ENCODE results near the gene SEMA3D. TPM values are rescaled to one million over a fixed set of nuclear protein-coding genes. Genes with fewer than 3 reads are reported as not detected.

SEMA3D gene
- total and polyA plus RNA-seq, 4 experiments from 2014 or later, result not detected

DNA sequence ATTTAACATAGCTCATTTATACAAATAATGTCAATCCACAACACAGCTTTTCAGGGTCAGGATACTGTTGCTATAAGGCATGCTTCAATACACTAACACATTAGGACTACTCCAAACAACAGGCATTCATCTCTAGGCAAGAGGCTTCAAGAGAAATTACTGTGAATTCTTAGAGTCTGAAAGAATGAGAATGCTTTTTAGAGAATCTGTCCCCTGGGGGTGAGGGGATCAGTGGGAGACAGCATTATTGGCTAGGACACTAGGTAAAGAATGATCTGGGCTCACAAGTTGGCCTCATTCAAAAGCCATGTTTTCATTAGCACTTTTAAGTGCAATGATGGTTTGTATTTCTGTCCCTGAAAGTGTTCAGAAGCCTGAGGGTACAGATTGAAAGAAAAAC, 132.6 kb downstream of the SEMA3D start:
- Histone ChIP-seq H3K27ac (ENCODE audit: low read depth, low read length) (no peak overlapping the region), H3K27me3 (ENCODE audit: insufficient read depth, low read length) (no peaks in the 10 kb centered on the region), H3K4me1 (ENCODE audit: insufficient read depth, low read length) (no peaks in the 10 kb centered on the region), H3K4me3 (ENCODE audit: low read length in 2 of 2) (no peak overlapping the region), H3K36me3 (ENCODE audit: insufficient read depth, low read length) (no peaks in the 10 kb centered on the region), H3K9me3 (ENCODE audit: control insufficient read depth in 1 of 2, low read length in 2 of 2) (no peaks in the 10 kb centered on the region)
- ChIA-PET POLR2A (ENCODE audit: partially characterized antibody) (no interaction called here), CTCF (ENCODE audit: partially characterized antibody) (no interaction called here)
- no peaks in the 10 kb centered on the region for H3K36me3 Mint-ChIP-seq
- H3K9me3 Mint-ChIP-seq, result peaks cover 0 to 7% (median 1%) of the 10 kb centered on the region in 8 donors
- no peak overlapping the region for H3K4me3 Mint-ChIP-seq
- no peak for DNase-seq
- intact Hi-C loops (cut with micrococcal nuclease), result no loop called here
- H3K27ac Mint-ChIP-seq, result no peak overlapping the region
- H3K27me3 Mint-ChIP-seq, result no peaks in the 10 kb centered on the region
- no peaks in the 10 kb centered on the region for H3K4me1 Mint-ChIP-seq

DNA sequence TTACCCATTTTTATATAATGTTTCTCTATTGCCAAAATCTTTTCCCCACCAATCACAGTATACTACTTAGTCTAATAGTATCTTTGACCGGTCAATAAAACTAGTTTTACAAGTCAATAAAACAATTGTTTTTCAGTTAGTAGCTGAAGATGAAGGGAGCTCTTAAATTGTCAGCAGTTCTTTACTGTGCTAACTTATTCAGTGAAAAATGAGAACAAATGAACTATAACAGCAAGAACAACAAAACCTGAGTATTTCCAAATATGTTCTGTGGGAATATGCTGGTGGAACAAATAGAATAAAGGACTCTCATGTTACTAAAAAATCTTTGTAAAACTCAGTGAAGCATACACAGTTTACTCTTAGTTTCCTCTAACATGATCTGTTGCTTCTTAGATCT, 134.0 kb downstream of the SEMA3D start:
- no peak for DNase-seq
- POLR2A ChIA-PET (ENCODE audit: partially characterized antibody), result no interaction called here
- intact Hi-C loops (cut with micrococcal nuclease), result no loop called here

DNA sequence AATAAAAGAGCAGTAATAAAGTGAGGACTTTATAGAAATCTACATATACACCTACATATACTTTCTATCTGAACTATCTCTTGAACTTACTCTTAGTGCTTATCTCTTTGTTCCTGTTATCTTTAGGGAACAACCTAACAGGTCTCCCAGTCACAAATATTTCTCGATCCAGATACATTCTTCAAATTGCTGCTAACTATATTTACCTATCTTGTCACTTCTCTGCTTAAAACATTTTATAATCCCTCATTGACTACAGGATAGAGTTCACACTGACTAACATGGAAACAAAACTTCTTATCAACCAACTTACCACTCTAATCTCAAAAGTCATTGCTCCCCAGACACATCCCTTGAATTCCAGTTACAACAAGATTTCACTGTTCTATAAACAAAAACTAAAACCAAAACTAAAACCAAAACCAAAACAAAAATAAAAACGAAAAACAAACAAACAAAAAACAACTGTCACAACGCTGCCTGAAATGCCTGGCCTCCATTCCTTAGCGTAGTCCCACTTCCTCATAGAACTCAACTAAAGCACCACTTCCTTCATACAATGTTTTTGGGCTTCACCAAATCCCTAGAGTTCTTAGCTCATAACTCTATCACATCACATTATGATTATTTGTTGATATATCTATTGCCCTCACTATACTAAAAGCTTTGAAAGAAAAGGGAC, 134.7 kb downstream of the SEMA3D start:
- Mint-ChIP-seq H3K4me3 (no peak overlapping the region), H3K36me3 (no peaks in the 10 kb centered on the region), H3K27me3 (no peaks in the 10 kb centered on the region), H3K27ac (no peak overlapping the region), H3K9me3 (peaks cover 0 to 6% (median 1%) of the 10 kb centered on the region in 8 donors), H3K4me1 (no peaks in the 10 kb centered on the region)
- ChIA-PET POLR2A (ENCODE audit: partially characterized antibody) (no interaction called here), CTCF (ENCODE audit: partially characterized antibody) (no interaction called here)
- Histone ChIP-seq H3K27ac (ENCODE audit: low read depth, low read length) (no peak overlapping the region), H3K4me3 (ENCODE audit: low read length in 2 of 2) (no peak overlapping the region), H3K27me3 (ENCODE audit: insufficient read depth, low read length) (no peaks in the 10 kb centered on the region), H3K36me3 (ENCODE audit: insufficient read depth, low read length) (no peaks in the 10 kb centered on the region), H3K9me3 (ENCODE audit: control insufficient read depth in 1 of 2, low read length in 2 of 2) (no peaks in the 10 kb centered on the region), H3K4me1 (ENCODE audit: insufficient read depth, low read length) (no peaks in the 10 kb centered on the region)
- intact Hi-C loops (cut with micrococcal nuclease), result no loop called here
- no peak for DNase-seq

More for the DNA sequence above, 134.0 kb downstream of the SEMA3D start:
- Mint-ChIP-seq H3K9me3 (peaks cover 0 to 7% (median 1%) of the 10 kb centered on the region in 8 donors), H3K4me3 (no peak overlapping the region), H3K4me1 (no peaks in the 10 kb centered on the region), H3K27ac (no peak overlapping the region), H3K27me3 (no peaks in the 10 kb centered on the region), H3K36me3 (no peaks in the 10 kb centered on the region)
- H3K27ac ChIP-seq (ENCODE audit: low read depth, low read length), result no peak overlapping the region
- no peaks in the 10 kb centered on the region for H3K4me1 ChIP-seq (ENCODE audit: insufficient read depth, low read length)
- H3K27me3 ChIP-seq (ENCODE audit: insufficient read depth, low read length), result no peaks in the 10 kb centered on the region
- no peaks in the 10 kb centered on the region for H3K36me3 ChIP-seq (ENCODE audit: insufficient read depth, low read length)
- H3K9me3 ChIP-seq (ENCODE audit: control insufficient read depth in 1 of 2, low read length in 2 of 2), result no peaks in the 10 kb centered on the region
- no peak overlapping the region for H3K4me3 ChIP-seq (ENCODE audit: low read length in 2 of 2)
- CTCF ChIA-PET (ENCODE audit: partially characterized antibody), result no interaction called here

DNA sequence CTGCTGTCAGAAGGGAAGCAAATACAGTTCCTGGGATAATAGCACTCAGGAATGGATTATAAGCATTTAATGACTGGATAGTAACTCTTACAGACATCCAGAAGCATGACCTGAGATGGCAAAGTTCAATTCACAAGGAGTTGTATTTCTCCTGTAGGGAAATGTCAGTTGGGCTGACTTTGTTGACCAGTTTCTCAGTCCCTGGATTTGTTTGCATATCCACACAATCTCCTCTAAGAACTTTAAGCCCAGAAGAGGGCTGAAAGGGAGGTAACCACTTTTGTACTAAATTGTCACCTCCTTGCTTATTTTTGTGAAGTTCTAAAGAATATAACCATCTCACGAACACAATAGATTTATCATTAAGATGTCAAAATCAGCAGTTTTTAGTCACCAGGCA, 140.3 kb downstream of the SEMA3D start:
- POLR2A ChIA-PET (ENCODE audit: partially characterized antibody), result no interaction called here
- Histone ChIP-seq H3K36me3 (ENCODE audit: insufficient read depth, low read length) (no peaks in the 10 kb centered on the region), H3K4me3 (ENCODE audit: low read length in 2 of 2) (no peak overlapping the region), H3K27me3 (ENCODE audit: insufficient read depth, low read length) (no peaks in the 10 kb centered on the region), H3K4me1 (ENCODE audit: insufficient read depth, low read length) (no peaks in the 10 kb centered on the region), H3K27ac (ENCODE audit: low read depth, low read length) (no peak overlapping the region), H3K9me3 (ENCODE audit: control insufficient read depth in 1 of 2, low read length in 2 of 2) (no peaks in the 10 kb centered on the region)
- Mint-ChIP-seq H3K4me3 (no peak overlapping the region), H3K4me1 (no peaks in the 10 kb centered on the region), H3K9me3 (peaks cover 0 to 6% (median 0%) of the 10 kb centered on the region in 8 donors), H3K27me3 (no peaks in the 10 kb centered on the region), H3K27ac (no peak overlapping the region), H3K36me3 (no peaks in the 10 kb centered on the region)
- CTCF ChIA-PET (ENCODE audit: partially characterized antibody), result no interaction called here
- DNase-seq, result no peak
- intact Hi-C loops (cut with micrococcal nuclease), result no loop called here

DNA sequence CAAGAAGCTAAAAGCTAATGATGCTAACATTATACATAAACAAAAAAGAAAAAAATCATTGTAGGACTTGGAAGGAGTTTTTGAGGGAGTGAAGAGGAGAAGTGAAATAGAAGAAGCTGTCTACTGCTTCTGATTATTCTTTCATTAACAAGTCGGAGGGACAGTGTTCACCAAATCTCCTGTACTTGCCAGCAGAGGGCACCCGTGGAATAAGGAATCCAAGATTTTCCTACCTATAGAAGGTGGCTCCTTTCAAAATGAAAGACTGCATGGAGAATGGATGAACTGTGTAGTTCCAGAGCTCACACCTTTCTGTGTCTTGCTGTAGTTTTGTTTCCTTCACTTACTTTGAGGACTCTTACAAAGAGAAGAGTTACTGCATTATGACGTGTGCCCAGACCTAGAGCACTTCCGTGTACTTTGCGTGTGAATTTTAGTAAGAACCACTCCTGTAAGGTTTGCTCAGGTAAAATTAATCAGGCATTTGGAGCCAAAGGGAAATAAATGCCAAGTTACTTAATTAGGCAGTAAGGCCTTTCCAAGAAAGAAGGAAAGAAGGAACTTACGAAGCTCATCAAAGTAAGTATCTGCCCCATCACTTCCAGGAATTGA, 145.1 kb downstream of the SEMA3D start:
- no peak for DNase-seq
- CTCF ChIA-PET (ENCODE audit: partially characterized antibody), result no interaction called here
- Histone ChIP-seq H3K27ac (ENCODE audit: low read depth, low read length) (no peak overlapping the region), H3K9me3 (ENCODE audit: control insufficient read depth in 1 of 2, low read length in 2 of 2) (no peaks in the 10 kb centered on the region), H3K36me3 (ENCODE audit: insufficient read depth, low read length) (no peaks in the 10 kb centered on the region), H3K4me3 (ENCODE audit: low read length in 2 of 2) (no peak overlapping the region), H3K4me1 (ENCODE audit: insufficient read depth, low read length) (no peaks in the 10 kb centered on the region), H3K27me3 (ENCODE audit: insufficient read depth, low read length) (no peaks in the 10 kb centered on the region)
- Mint-ChIP-seq H3K27ac (no peak overlapping the region), H3K36me3 (no peaks in the 10 kb centered on the region), H3K27me3 (no peaks in the 10 kb centered on the region), H3K9me3 (peaks cover 0 to 4% (median 0%) of the 10 kb centered on the region in 8 donors), H3K4me3 (no peak overlapping the region), H3K4me1 (no peaks in the 10 kb centered on the region)
- POLR2A ChIA-PET (ENCODE audit: partially characterized antibody), result no interaction called here
- intact Hi-C loops (cut with micrococcal nuclease), result no loop called here

DNA sequence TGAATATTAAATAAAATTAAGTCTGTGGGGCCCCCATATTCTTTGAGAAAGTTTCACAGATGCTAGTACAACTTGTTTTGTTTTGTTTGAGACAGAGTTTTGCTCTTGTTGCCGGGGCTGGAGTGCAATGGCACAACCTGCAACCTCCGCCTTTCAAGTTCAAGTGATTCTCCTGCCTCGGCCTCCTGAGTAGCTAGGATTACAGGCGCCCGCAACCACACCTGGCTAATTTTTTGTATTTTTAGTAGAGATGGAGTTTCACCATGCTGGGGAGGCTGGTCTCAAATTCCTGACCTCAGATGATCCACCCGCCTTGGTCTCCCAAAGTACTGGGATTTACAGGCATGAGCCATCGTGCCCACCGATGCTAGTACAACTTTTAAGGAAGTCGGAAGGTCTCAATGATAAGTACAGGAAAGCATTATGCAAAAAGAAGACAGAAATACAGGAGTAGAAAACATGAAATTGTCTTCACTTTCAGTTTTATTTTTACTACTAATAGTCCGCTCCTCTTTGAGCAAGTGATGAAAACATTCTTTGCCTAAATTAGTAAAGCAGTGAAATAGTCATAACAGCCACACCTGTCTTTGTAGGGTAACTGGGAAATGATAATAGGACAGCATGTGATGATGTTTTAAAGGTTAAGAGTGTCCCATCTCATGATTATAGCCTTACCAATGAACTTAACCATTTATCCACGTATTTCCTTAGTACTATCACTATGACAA, 147.5 kb downstream of the SEMA3D start:
- POLR2A ChIA-PET (ENCODE audit: partially characterized antibody), result no interaction called here
- no peaks in the 10 kb centered on the region for H3K36me3 ChIP-seq (ENCODE audit: insufficient read depth, low read length)
- Mint-ChIP-seq H3K9me3 (peaks cover 0 to 2% (median 0%) of the 10 kb centered on the region in 8 donors), H3K36me3 (no peaks in the 10 kb centered on the region), H3K27me3 (no peaks in the 10 kb centered on the region), H3K27ac (no peak overlapping the region), H3K4me3 (no peak overlapping the region), H3K4me1 (no peaks in the 10 kb centered on the region)
- H3K27me3 ChIP-seq (ENCODE audit: insufficient read depth, low read length), result no peaks in the 10 kb centered on the region
- H3K4me1 ChIP-seq (ENCODE audit: insufficient read depth, low read length), result no peaks in the 10 kb centered on the region
- CTCF ChIA-PET (ENCODE audit: partially characterized antibody), result no interaction called here
- no peak overlapping the region for H3K4me3 ChIP-seq (ENCODE audit: low read length in 2 of 2)
- no peaks in the 10 kb centered on the region for H3K9me3 ChIP-seq (ENCODE audit: control insufficient read depth in 1 of 2, low read length in 2 of 2)
- intact Hi-C loops (cut with micrococcal nuclease), result no loop called here
- DNase-seq, result no peak
- no peak overlapping the region for H3K27ac ChIP-seq (ENCODE audit: low read depth, low read length)

DNA sequence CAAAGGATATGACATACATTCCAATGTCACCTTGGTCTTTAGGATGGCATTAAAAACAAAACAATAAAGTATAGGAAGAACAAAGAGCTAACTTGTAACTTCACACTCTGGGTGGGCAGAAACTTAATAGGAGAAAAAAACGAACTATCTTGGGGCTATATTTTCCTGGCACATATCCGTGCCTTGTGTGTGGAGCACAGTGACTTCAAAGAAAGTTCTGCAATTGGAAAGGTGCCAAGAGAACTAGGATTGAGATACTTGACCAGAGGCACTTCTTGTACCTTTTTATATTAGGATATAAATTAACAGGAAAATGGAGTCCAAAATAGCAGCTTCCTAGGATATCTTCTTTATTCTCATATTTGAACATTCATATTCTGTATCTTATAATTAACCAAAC, 148.4 kb downstream of the SEMA3D start:
- no peaks in the 10 kb centered on the region for H3K36me3 Mint-ChIP-seq
- no peak overlapping the region for H3K27ac Mint-ChIP-seq
- H3K4me3 Mint-ChIP-seq, result no peak overlapping the region
- ChIA-PET CTCF (ENCODE audit: partially characterized antibody) (no interaction called here), POLR2A (ENCODE audit: partially characterized antibody) (no interaction called here)
- no peaks in the 10 kb centered on the region for H3K4me1 ChIP-seq (ENCODE audit: insufficient read depth, low read length)
- no peaks in the 10 kb centered on the region for H3K36me3 ChIP-seq (ENCODE audit: insufficient read depth, low read length)
- H3K9me3 ChIP-seq (ENCODE audit: control insufficient read depth in 1 of 2, low read length in 2 of 2), result no peaks in the 10 kb centered on the region
- H3K27ac ChIP-seq (ENCODE audit: low read depth, low read length), result no peak overlapping the region
- no peaks in the 10 kb centered on the region for H3K4me1 Mint-ChIP-seq
- intact Hi-C loops (cut with micrococcal nuclease), result no loop called here
- H3K4me3 ChIP-seq (ENCODE audit: low read length in 2 of 2), result no peak overlapping the region
- no peaks in the 10 kb centered on the region for H3K27me3 ChIP-seq (ENCODE audit: insufficient read depth, low read length)
- no peak for DNase-seq
- no peaks in the 10 kb centered on the region for H3K9me3 Mint-ChIP-seq
- no peaks in the 10 kb centered on the region for H3K27me3 Mint-ChIP-seq

Measured in CD4-positive, alpha-beta memory T cell (primary cell).